HT1080 (cell line): ENCODE data around the gene LEFTY2. TPM values are rescaled to one million over a fixed set of nuclear protein-coding genes. Genes with fewer than 3 reads are reported as not detected.
A peak's percentile ranks its signal among the peaks of the same experiment; 100 is the strongest.
"Not testable (repeated sequence)": the region's sequence is repeated elsewhere in the genome, so short reads cannot be mapped to it uniquely, and the experiment has no call there.

Source experiments
- DNase-seq: peaks from one replicate; pipeline ENCODE4 v3.0.0-alpha.2; 2015; ENCODE audit warnings: low read depth
- total RNA-seq: library from RNA; depleted of rRNA; stranded (reverse); fragments of >200 nt; shearing (Covaris generic); gene quantifications from 2 replicates; pipeline ENCODE4 v1.2.3, GENCODE V29; 2014

Gene LEFTY2
- total RNA-seq, 1 experiment from 2014 or later = not detected

GRCh38 chr1:225954753-225955152 lies 13.7 kb upstream of the LEFTY2 start:
- DNase-seq = no peak

- DNase-seq = no peak
Measured at GRCh38 chr1:225953315-225953714, 12.3 kb upstream of the LEFTY2 start.

- DNase-seq = no peak
Measured at GRCh38 chr1:225950905-225951497, 10.0 kb upstream of the LEFTY2 start.

DNA sequence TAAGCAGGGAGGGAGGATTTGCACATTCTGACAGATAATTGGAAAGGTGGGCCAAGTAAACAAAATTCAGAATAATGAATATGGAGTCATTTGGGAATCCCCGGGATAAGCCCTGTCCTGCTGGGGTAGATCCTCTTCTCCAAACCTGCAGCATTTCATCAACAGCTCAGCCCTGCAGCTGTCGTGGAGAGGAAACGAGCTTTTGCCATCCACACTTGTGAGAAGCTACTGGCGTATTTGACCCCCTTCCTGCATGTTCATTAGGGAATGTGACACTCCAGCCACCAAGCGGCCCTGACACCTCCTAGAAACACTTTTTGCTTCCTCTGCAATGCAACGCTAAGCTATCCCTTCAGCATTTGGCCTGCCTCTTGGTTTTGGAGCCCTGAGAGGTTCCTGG lies 8.0 kb upstream of the LEFTY2 start:
- no peak for DNase-seq

DNA sequence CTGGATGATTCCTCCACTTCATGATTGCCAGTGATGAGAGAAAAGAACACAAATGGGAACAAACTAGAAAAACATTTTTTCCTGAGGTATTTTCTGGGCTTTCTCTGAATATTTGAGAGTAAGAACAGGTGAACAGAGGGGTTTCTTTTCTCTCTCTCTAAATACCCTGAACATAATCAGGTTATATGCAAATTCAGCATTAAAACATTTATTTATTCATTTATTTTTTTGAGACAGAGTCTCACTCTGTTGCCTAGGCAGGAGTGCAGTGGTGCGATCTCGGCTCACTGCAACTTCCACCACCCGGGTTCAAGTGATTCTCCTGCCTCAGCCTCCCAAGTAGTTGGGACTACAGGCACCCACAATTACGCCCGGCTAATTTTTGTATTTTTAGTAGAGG lies 5.8 kb upstream of the LEFTY2 start:
- DNase-seq = no peak

- DNase-seq = no peak
Measured at GRCh38 chr1:225946082-225946620, 5.1 kb upstream of the LEFTY2 start.

DNA sequence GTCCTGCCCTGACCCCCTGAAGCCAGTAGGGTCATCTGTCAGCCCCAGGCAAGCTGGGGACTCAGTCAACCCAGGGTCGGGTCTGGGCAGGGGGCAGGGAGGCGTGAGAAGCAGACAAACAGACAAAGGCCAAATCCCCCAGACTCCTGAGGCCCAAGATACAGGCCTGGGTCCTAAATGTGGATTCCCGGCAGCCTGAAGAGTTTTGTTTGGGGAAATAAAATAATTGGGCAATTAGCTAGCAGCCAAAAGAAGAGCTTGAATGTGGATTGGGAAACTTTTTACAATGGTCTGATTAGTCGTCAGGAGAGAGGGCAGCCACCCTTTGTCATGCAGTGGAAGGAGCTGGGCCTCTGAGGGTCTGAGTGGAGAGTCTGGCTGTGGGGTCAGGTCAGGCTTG lies 4.5 kb upstream of the LEFTY2 start:
- DNase-seq = no peak

DNA sequence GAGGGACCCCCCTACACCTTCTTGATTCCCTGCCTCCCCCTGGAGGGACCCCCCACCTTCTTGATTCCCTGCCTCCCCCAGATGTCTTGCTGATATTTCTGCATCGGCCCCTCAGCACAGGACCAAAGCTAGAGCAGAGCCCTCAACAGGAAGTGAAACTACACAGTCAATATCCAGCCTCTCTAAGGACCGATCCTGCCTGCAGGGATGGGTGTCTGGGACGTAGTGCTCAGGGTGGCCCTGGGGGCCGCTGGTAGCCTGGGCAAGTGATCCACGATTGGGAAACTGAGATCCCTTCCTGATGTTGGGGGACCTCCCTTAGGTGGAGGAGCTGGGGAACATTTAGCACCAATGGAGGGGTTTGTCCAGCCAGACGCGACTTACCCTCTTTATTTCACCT lies 3.9 kb upstream of the LEFTY2 start:
- no peak for DNase-seq

DNA sequence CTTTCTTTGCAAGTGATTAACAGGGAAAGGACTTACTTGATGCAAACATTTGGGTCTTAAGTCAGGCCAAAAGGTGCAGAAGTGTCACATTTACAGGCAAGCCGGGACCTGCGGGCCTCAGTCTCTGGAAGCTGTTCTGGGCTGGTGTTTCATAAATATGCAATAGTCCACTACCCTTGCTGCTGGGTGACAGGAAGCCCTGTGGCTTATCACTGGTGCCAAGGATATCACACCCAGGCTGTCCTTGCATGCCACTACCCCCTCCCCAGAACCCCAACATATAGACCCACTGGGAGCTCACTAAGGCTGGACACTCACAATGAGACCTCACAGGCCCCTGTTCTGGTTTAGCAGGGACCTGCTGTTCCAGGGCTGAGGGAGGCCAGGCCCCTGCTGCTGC lies 3.4 kb upstream of the LEFTY2 start:
- DNase-seq = no peak

- no peak for DNase-seq
Measured at GRCh38 chr1:225943582-225943981, 2.6 kb upstream of the LEFTY2 start.

GRCh38 chr1:225942574-225942973 lies 1.6 kb upstream of the LEFTY2 start:
- no peak for DNase-seq

- DNase-seq = no peak
Measured at GRCh38 chr1:225941942-225942222, 862 bp upstream of the LEFTY2 start.

DNA sequence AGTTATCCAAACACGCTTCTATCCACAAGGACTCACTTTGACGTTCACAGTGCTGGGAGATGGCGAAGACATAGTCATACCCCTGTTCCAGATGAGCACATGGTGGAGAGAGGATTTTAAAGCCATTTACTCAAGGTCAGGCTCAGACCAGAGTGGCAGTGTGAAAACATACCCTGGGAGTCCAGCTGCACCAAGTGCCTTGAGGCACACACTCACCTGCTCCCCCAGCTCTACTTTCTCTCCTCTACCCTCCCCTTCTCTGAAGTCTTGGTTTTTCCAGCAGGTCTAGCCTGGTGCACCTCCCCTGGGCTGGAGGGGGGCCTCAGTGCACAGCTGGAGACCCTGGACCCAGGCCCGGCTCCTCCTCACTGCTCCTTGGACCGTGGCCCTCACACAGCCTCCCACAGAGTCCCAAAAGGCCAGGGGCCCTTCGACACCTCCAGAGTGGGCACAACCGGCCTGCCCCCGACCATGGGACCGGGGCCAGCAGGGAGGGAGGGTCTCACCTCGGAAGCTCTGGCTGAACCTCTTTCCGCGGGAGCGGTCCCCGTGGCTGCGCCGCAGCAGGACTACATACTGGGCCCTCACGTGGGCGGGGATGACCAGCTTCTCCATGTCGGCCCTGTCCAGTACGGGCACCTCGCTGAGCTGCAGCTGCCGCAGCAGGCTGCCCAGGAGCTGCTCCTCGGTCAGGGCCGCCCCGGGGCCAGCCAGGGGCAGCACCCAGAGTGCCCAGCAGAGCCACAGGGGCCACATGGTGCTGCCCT lies 452 bp downstream of the LEFTY2 start:
- DNase-seq = no peak

DNA sequence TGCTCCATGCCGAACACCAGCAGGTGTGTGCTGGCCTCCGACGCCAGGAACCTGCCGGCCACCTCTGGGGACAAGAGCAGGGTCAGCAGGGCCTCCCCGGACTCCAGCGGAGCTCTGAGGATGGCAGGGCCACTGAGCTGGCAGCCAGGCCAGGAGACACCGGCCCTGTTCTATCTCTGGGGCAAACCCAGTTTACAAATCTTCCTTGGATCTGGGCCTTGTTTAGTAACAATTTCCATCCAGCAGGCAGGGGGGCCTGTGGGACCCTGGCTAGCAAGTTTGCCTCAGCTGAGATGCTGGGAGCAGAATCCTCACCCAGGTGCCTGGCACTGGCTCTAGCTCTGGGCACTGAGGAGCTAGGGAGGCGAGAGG lies 1.1 kb downstream of the LEFTY2 start:
- not testable (repeated sequence) for DNase-seq

DNA sequence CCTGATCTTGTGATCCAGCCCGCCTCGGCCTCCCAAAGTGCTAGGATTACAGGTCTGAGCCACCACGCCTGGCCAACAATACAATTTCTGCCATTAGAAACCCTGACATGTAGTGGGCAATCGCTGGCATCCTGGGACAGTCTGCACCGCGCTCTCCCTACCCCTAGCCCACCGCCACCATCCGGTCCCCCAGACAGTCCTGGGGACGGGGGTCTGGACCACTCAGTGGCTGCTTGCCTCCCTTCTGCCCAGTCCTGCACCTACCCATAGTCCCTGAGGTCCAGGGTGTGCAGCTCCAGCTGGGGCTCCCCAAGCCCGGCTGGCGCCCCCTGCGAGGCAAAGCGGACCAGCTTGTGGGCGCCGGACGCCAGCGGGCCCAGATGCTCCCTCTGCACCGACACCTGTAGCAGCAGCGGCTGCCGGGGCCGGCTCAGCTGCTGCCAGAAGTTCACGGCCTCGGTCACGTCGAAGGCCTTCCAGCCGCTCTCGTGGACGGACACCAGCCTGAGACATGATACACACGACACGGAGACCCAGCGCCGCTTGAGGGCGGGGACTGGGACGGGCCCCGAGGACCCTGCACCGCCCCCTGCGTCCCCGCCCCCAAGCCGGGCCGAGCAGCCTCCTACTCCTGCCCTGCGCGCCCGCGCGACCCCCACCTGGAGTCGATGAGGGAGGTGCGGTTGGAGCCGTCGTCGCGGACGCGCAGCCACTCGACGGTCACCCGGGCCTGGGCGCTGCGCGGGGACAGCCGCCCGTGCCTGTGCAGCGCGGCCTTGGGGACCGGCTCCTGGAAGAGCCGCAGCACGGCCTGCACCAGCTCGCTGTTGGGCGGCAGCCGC lies 1.7 kb downstream of the LEFTY2 start:
- not testable (repeated sequence) for DNase-seq

DNA sequence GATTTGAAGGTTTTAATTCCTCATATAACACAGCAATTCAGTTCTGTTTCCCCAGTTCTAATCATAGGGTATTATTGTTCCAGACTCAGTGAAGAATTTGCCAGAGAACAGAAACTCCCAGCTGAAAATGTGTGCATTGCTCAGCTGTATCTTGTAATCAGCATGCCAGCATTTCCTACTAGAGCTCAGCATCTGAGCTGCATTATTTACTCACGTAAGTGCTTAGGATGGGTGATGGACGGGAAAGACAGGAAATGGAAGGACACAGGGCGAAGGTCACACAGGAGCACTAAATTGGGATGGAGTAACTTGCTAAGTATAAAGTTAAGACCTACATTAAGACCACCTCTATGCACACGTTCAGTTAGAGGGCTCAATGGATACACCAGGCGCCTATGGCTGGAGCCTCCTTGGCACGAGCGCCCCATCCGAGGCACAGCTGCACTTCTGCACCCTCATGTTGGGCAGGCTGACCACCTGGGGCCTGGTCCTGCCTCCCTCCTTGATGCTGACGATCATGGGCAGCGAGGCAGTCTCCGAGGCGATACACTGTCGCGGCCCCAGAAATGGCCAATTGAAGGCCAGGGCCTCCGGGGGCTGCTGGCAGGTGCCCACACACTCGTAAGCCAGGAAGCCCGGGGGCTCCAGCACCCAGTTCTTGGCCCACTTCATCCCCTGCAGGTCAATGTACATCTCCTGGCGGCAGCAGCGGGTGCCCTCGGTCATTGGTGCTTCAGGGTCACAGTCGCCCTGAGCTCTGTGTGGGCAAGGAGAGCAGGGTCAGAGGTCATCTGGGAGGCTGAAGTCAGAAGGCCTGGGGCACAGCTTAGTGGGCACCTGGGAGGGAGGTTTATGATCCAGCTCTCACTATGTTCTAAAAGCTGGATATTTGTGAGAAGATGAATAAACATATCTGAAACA lies 3.7 kb downstream of the LEFTY2 start:
- DNase-seq = no peak

GRCh38 chr1:225936523-225936922 lies 4.5 kb downstream of the LEFTY2 start:
- no peak for DNase-seq

DNA sequence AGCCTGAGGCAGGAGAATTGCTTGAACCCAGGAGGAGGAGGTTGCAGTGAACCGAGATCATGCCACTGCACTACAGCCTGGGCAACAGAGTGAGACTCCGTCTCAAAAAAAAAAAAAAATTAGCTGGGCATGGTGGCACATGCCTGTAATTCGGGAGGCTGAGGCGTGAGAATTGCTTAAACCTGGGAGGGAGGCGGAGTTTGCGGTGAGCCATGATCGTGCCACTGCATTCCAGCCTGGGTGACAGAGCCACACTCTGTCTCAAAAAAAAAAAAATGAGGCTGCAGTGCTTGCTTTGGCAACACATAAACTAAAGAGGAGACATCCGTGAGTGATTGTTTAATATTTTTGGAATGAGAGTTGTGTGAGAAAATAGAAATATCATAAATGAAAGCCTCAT lies 4.9 kb downstream of the LEFTY2 start:
- not testable (repeated sequence) for DNase-seq

DNA sequence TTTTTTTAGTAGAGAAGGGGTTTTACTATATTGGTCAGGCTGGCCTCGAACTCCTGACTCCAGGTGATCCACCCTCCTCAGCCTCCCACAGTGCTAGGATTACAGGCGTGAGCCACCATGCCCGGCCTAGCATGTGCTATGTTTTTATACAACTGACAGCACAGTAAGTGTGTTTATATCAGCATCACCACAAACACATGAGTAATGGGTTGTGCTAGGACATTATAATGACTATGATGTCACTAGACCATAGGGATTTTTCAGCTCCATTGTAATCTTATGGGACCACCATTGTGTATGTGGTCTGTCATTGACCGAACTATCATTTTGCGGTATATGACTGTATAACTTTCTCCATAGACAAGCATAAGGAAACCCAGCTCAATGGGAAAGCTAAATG lies 6.3 kb downstream of the LEFTY2 start:
- no peak for DNase-seq

- DNase-seq = peak; percentile 79
Measured at GRCh38 chr1:225933072-225933471, 7.9 kb downstream of the LEFTY2 start.
